Activated B cell treated with CpG ODN at 0.5 μM for 24 hours (primary cell): ENCODE results near the gene ZNF687. TPM values are rescaled to one million over a fixed set of nuclear protein-coding genes. Genes with fewer than 3 reads are reported as not detected.

Experiments
- ATAC-seq: fragments of 200-7000 bp; cut with Tn5 transposase; one replicate; pipeline ENCODE4 v1.10.0; 2021; ENCODE audit warnings: low read depth, mild to moderate bottlenecking, moderate library complexity
- CTCF ChIA-PET: fragments of 350-600 bp; sonication (Branson Sonifier 250); formaldehyde crosslinking; loops from one replicate; lab custom pipeline; 2021; ENCODE audit warnings: antibody characterized with exemption; lab: Charles Lee
- POLR2A ChIA-PET: fragments of 350-600 bp; sonication (Branson Sonifier 250); formaldehyde crosslinking; loops from one replicate; lab custom pipeline; 2021; ENCODE audit warnings: antibody characterized with exemption; lab: Charles Lee
- DNase-seq: peaks from one replicate; pipeline ENCODE4 v3.0.0; 2022
- H3K27ac Mint-ChIP-seq: one replicate; pipeline ENCODE4 v1.8.0; 2020; ENCODE audit warnings: mixed read lengths
- H3K27me3 Mint-ChIP-seq: one replicate; pipeline ENCODE4 v1.8.0; 2021; ENCODE audit warnings: mixed read lengths
- H3K36me3 Mint-ChIP-seq: one replicate; pipeline ENCODE4 v1.8.0; 2021; ENCODE audit warnings: low read depth, mixed read lengths
- H3K4me1 Mint-ChIP-seq: one replicate; pipeline ENCODE4 v1.8.0; 2021; ENCODE audit warnings: mixed read lengths
- H3K4me3 Mint-ChIP-seq: one replicate; pipeline ENCODE4 v1.8.0; 2020; ENCODE audit warnings: mild to moderate bottlenecking, mixed read lengths
- H3K9me3 Mint-ChIP-seq: one replicate; pipeline ENCODE4 v1.8.0; 2020; ENCODE audit warnings: mixed read lengths
- intact Hi-C: fragments of 100-400 bp; cut with micrococcal nuclease; formaldehyde crosslinking; loops from one replicate; pipeline ENCODE4 v1.15.1; 2024
- total RNA-seq: library from RNA; stranded (reverse); gene quantifications from 2 replicates; pipeline ENCODE4 v1.2.3, GENCODE V29; 2022
- TF ChIP-seq, protein P1 (sequence below): fragments of 200-600 bp; IDR thresholded peaks from one replicate; pipeline ENCODE4 v1.8.0; 2022; ENCODE audit warnings: antibody characterized with exemption, mild to moderate bottlenecking

Gene ZNF687
- total RNA-seq, 1 donor from 2014 or later: 40.3 TPM

- ChIA-PET CTCF (interaction anchor here (1.0 kb wide), 1 partner anchor 522 kb away, joined by 3 read pairs; no protein-coding TSS in a partner anchor), POLR2A (interaction anchor here (0.9 kb wide), 1 partner anchor 13 kb away, joined by 3 read pairs; the partner anchor contains the start of gene PI4KB)
- no peaks in the 10 kb centered on the region for H3K9me3 Mint-ChIP-seq
- no peak for DNase-seq
- peaks cover 21% of the 10 kb centered on the region for H3K4me1 Mint-ChIP-seq
- H3K27me3 Mint-ChIP-seq: no peaks in the 10 kb centered on the region
- no peak overlapping the region for H3K4me3 Mint-ChIP-seq
- peaks cover 79% of the 10 kb centered on the region for H3K36me3 Mint-ChIP-seq
- intact Hi-C loops: no loop called here
- no peak overlapping the region for H3K27ac Mint-ChIP-seq
- no peak for ATAC-seq
- TF ChIP-seq, protein P1, sequence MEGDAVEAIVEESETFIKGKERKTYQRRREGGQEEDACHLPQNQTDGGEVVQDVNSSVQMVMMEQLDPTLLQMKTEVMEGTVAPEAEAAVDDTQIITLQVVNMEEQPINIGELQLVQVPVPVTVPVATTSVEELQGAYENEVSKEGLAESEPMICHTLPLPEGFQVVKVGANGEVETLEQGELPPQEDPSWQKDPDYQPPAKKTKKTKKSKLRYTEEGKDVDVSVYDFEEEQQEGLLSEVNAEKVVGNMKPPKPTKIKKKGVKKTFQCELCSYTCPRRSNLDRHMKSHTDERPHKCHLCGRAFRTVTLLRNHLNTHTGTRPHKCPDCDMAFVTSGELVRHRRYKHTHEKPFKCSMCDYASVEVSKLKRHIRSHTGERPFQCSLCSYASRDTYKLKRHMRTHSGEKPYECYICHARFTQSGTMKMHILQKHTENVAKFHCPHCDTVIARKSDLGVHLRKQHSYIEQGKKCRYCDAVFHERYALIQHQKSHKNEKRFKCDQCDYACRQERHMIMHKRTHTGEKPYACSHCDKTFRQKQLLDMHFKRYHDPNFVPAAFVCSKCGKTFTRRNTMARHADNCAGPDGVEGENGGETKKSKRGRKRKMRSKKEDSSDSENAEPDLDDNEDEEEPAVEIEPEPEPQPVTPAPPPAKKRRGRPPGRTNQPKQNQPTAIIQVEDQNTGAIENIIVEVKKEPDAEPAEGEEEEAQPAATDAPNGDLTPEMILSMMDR: no peak
Observed at GRCh38 chr1:151314137-151314875, 32.2 kb downstream of the ZNF687 start.

DNA sequence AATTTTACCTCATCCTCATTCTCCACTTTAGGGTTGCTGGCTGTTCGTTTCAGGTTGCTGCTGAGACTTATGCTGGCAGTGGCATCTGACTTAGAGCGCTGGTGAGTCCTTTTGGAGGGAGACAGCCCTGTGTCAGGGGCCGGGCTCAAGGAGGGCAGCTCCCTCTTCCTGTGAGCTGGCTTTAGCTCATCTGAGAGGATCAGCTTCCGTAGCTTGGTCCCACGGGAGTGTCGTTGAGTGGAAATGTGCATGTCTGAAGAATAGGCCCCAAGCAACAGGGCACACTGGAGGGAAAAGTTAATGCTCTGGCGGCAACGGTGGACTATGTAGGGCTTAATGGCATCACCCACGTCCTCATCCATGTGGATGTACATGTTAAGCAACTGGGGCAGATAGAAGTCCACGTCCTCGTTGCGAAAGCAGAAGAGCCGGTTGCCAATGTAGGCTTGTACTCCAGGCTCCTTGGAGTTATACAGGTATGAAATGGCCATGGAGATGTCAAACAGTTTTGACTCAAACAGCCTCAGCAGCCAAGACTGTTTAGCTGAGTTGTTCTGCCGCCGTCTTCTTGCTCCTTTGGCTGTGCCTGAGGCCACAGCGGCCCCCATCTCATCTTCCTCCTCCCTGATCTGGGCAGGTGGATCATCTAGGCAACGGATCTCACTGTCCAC lies 33.6 kb downstream of the ZNF687 start:
- ChIA-PET CTCF (interaction anchor here (0.8 to 2.0 kb wide), 2 partner anchors 11 to 15 kb away, joined by 3 to 5 read pairs; no protein-coding TSS in a partner anchor), POLR2A (interaction anchor here (1.0 to 2.2 kb wide), 4 partner anchors 12 to 84 kb away, joined by 3 to 4 read pairs (median 4); partner anchors contain the start of genes PI4KB, PSMB4 and RFX5)
- TF ChIP-seq, protein P1: no peak
- intact Hi-C loops: no loop called here
- Mint-ChIP-seq H3K4me1 (peaks cover 24% of the 10 kb centered on the region), H3K4me3 (no peak overlapping the region), H3K27me3 (no peaks in the 10 kb centered on the region), H3K27ac (no peak overlapping the region), H3K36me3 (peaks cover 78% of the 10 kb centered on the region), H3K9me3 (no peaks in the 10 kb centered on the region)
- ATAC-seq (no peak), DNase-seq (no peak)

GRCh38 chr1:151318975-151319374 lies 36.9 kb downstream of the ZNF687 start:
- H3K27ac Mint-ChIP-seq: no peak overlapping the region

GRCh38 chr1:151324390-151324930 lies 42.4 kb downstream of the ZNF687 start:
- no peak for ATAC-seq
- no peak for DNase-seq
- intact Hi-C loops: no loop called here
- no peak overlapping the region for H3K27ac Mint-ChIP-seq
- peaks cover 54% of the 10 kb centered on the region for H3K4me1 Mint-ChIP-seq
- ChIA-PET CTCF (interaction anchor here (4.7 kb wide), 1 partner anchor 24 kb away, joined by 24 read pairs; no protein-coding TSS in a partner anchor), POLR2A (interaction anchor here (0.6 to 1.1 kb wide), 5 partner anchors 16 to 510 kb away, joined by 3 to 7 read pairs (median 3); no protein-coding TSS in a partner anchor)
- H3K36me3 Mint-ChIP-seq: peaks cover 68% of the 10 kb centered on the region
- no peaks in the 10 kb centered on the region for H3K27me3 Mint-ChIP-seq
- no peaks in the 10 kb centered on the region for H3K9me3 Mint-ChIP-seq
- H3K4me3 Mint-ChIP-seq: no peak overlapping the region
- TF ChIP-seq, protein P1: no peak

More at GRCh38 chr1:151318975-151319374, 36.9 kb downstream of the ZNF687 start:
- no peak for DNase-seq
- no peaks in the 10 kb centered on the region for H3K9me3 Mint-ChIP-seq
- H3K4me1 Mint-ChIP-seq: peaks cover 21% of the 10 kb centered on the region
- ChIA-PET CTCF (no interaction called here), POLR2A (no interaction called here)
- no peak for ATAC-seq
- intact Hi-C loops: no loop called here
- H3K4me3 Mint-ChIP-seq: no peak overlapping the region
- TF ChIP-seq, protein P1: no peak
- H3K36me3 Mint-ChIP-seq: peaks cover 69% of the 10 kb centered on the region
- H3K27me3 Mint-ChIP-seq: no peaks in the 10 kb centered on the region
